ENCODE results near the gene ZNF786.

DNA sequence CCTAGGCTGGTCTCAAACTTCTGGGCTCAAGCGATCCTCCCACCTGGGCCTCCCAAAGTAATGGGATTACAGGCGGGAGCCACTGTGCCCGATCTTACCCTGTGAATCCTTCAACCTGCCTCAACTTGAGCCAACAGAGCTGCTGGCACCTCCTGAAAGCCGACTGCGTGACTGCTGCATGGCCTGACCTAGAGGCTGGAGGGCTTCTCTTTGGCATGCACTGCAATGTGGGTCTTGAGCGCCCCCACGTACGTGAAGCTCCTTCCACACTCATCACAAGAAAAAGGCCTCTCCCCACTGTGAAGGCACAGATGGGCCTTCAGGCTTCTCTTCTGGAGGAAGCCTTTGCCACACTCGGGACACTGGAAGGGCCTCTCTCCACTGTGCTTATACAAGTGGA, 12.9 kb upstream of the ZNF786 start:
- TF ChIP-seq, protein P1, sequence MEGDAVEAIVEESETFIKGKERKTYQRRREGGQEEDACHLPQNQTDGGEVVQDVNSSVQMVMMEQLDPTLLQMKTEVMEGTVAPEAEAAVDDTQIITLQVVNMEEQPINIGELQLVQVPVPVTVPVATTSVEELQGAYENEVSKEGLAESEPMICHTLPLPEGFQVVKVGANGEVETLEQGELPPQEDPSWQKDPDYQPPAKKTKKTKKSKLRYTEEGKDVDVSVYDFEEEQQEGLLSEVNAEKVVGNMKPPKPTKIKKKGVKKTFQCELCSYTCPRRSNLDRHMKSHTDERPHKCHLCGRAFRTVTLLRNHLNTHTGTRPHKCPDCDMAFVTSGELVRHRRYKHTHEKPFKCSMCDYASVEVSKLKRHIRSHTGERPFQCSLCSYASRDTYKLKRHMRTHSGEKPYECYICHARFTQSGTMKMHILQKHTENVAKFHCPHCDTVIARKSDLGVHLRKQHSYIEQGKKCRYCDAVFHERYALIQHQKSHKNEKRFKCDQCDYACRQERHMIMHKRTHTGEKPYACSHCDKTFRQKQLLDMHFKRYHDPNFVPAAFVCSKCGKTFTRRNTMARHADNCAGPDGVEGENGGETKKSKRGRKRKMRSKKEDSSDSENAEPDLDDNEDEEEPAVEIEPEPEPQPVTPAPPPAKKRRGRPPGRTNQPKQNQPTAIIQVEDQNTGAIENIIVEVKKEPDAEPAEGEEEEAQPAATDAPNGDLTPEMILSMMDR (IDR thresholded peaks at IDR 0.05 in 8 of 11, conservative IDR thresholded peaks at IDR 0.05 in 3 of 11), result no peak
- no peak for TF ChIP-seq POLR2AphosphoS5 (IDR thresholded peaks at IDR 0.05)
- TF ChIP-seq POLR2A (IDR thresholded peaks at IDR 0.05), result no peak

Measured in spleen (tissue), 7 donors.